Measurements from ENCODE around the gene MAST1.
"Not testable (repeated sequence)": the region's sequence is repeated elsewhere in the genome, so short reads cannot be mapped to it uniquely, and the experiment has no call there.

Gene MAST1

DNA sequence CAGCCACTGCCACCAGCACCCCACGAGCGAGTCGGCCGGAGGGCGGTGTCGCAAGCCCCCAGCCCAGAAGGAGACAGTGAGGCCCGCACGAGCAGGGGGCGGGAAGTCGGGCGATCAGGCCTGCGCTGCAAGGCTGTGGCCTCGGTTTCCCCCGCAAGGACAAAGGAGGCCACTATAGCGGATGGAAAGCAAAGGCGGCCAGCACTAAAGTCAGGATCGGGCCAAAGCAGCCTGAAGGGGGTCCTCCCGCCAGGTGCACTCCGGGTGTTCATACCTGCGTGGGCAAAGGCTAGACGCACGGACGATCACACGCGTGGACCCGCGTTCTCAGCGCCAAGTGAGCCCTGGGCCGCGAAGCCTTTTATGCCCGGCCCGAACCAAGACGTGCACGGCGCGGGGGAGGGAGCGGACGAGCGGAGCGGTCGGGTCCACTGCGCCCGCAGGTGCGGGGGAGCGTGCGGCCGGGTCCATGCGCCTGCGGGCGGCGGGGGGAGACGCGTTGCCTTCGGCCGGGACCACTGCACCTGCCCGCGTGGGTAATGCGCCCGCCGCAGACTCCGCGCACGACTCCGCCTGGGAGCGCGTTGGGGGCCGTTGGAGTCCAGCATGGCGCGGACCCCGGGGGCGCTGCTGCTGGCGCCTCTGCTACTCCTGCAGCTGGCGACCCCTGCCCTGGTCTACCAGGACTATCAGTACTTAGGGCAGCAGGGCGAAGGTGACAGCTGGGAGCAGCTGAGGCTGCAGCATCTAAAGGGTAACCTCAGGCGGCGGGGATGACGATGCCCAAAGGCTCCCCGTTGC is 36.6 kb upstream of the MAST1 start, which contains the start of the genes PRDX2 and THSD8:
PRDX2 (minus strand) TSS at position 335 of the 801 bp plus-strand sequence. CDS start 539 bp downstream, outside the sequence.
THSD8 (plus strand) TSS at position 604 of the 801 bp plus-strand sequence; CDS start at position 607, 3 bp downstream.
- peak; percentile 83 for DNase-seq

DNA sequence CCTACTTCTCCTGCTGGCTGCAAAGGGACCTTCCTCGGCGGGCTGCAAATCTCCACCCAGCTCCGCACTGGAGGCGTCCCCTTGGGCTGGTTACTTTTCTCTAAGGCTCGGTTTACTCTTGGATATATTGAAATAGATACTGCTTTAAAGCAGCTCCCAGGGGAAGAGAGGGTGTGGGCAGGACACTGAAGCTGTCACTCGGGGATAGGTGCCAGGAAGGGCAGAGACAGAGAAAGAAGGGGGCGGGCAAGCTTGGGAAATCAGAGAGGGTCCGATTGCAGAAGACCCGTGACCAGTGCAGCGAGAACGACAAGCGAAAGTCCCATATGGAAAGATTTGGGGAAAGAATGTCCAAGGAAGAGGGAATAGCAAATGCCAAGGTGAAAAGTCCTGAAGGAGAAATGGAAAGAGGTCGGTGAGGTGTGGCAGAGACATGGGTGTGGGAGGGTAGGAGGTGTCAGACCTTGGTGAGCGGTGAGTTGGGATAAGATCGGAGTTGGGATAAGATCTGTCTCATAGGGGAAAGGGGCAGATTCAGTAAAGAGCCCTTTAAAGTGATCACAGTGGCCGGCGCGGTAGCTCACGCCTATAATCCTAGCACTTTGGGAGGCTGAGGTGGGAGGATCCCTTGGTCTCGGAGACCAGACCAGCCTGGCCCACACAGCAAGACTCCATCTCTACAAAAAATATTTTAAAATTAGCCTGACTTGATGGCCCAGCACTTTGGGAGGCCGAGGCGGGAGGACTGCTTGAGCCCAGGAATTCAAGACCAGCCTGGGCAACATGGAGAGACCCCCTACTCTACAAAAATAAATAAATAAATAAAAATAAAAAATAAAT is 35.8 kb upstream of the MAST1 start:
- DNase-seq = no peak

DNA sequence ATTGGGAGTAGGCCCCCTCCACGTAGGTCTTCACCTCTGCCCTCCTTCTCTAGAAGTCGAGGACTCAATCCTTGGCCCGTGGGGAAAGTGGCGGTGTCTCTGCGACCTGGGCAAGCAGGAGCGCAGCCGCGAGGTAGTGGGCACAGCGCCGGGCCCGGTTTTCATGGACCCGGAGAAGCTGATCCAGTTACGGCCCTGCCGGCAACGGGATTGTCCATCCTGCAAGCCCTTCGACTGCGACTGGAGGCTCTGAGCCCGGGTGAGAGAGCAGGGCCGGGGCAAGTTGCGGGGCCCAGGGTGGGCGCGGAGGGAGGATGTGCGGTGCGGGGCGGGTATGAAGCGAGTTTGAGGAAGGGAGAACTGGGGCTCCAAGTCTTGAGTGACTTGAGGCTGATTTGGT is 34.3 kb upstream of the MAST1 start:
- DNase-seq = no peak

DNA sequence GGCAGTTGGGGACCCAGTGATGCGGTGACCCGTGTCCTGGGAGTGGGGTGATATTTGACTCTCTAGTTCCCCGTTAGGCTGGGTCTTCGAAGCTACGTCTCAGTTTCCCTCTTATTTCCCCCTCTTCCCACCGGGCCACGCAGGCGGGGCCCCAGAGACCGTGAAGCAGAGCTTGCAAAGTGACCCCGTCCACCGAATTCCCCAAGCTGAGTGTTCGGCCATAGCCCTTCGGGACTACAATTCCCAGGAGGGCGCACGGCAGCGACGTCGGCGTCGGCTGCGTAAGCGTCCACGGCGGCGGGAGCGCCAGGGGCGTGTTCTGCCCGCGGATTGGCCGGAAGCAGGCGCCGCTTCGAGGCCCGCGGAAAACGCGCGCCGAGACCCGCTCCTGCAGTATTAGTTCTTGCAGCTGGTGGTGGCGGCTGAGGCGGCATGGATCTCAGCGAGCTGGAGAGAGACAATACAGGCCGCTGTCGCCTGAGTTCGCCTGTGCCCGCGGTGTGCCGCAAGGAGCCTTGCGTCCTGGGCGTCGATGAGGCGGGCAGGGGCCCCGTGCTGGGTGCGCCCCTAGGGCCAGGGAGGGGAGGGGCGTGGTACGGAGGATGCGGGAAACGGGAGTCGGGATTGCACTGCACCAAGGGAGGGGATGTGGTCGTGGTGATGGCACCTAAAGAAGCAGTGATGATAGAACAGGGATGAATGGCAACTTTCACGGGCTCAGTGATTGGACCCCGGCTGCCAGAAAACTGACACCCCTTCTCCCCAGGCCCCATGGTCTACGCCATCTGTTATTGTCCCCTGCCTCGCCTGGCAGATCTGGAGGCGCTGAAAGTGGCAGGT is 31.9 kb upstream of the MAST1 start, which contains the start of gene RNASEH2A:
RNASEH2A (plus strand) TSS at position 343 of the 840 bp plus-strand sequence; CDS start at position 433, 90 bp downstream.
- DNase-seq = peak; percentile 88

DNA sequence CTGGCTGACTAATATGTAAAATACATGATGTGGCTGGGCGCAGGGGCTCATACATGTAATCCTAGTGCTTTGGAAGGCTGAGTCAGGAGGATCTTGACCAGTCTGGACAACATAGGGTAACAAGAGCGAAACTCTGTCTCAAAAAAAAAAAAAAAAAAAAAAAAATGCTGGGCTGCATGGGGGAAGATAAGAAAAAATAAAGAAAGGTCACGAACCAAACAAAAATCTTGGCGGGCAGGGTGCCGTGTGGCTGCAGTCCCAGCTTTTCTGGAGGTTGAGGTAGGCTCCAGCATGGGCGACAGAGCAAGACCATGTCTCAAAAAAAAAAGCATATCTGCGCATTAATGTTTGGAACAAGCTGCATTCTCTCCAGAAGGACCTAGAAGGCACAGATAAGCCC is 23.2 kb upstream of the MAST1 start:
- no peak for DNase-seq

DNA sequence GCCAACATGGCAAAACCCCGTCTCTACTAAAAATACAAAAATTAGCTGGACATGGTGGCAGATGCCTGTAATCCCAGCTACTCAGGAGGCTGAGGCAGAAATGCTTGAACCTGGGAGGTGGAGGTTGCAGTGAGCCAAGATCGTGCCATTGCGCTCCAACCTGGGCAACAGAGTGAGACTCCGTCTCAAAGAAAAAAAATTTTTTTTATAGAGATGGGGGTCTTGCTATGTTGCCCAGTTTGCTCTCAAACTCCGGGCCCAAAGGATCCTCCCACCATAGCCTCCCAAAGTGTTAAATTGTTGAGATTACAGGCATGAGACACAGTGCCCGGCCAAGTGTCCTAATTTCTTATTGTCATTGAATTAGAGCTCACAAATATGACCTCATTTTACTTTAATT is 21.1 kb upstream of the MAST1 start:
- DNase-seq = not testable (repeated sequence)

DNA sequence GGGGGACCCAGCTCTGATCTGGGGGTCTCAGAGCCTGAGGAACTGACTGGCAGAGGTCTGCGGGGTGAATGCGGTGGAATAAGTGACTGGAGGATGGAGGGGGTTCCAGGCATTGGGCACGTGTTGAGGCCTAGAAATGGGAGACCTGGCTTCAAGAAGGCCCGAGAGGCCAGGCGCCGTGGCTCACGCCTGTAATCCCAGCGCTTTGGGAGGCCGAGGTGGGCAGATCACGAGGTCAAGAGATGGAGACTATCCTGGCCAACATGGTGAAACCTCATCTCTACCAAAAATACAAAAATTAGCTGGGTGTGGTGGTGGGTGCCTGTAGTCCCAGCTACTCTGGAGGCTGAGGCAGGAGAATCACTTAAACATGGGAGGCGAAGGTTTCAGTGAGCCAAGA is 20.5 kb upstream of the MAST1 start:
- DNase-seq = not testable (repeated sequence)

DNA sequence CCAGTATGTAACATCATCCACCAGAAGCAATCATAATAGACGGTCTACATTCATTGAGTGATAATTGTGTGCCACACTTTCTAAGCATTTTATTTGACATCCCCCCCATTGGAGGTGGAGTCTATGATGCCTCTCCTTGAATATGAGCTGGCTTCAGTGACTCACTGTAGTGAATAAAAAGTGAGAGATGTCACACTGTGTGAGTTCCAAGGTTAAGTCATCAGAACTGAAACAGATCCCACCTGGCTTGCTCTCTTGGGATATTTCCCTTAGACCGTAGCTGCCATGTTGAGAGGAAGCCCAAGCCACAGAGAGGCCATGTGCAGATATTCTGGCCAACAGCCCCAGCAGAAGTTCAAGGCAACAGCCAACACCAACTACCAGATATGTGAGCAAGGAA is 16.6 kb upstream of the MAST1 start:
- DNase-seq = no peak

DNA sequence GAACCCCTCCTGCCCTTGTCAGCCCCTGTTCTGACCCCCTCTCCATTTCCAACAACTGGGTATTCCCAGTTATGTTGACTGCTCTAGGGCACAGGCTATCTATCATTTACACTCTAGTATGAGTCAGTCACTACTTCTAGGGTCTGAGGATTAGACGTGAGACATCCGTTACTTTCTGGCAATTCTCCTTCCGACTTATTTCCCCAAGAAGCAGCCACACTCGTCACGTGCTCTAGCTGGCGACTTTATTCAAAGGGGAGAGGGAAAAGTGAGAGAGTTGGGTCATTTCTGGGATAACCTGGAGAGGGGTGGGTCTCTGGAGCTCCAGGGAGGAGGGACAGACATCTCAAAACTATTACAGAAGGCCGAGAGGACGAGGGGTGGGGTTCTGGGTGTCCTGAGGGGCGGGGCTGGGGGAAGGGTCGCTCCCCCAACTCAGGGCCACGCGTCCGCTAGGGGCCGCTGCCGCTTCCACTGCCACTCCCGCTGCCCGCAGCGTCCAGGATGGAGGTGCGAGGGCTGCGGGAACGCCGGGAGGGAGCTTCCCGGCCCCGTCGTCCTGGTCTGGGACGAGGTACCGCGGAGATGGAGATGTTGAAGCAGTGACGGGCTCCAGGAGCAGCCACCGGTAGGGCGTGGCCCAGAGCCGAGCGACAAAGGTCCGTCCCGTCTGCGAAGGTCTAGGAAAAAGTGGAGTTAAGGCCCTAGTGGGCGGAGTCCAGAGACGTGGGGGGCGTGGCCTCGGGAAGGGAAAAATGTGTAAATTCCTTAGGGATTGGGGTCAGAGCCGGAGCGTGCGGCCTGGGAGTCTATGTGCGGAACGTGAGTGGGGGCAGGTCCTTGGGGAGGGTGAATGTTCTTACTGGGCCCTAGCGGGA is 12.8 kb upstream of the MAST1 start:
- DNase-seq = no peak

DNA sequence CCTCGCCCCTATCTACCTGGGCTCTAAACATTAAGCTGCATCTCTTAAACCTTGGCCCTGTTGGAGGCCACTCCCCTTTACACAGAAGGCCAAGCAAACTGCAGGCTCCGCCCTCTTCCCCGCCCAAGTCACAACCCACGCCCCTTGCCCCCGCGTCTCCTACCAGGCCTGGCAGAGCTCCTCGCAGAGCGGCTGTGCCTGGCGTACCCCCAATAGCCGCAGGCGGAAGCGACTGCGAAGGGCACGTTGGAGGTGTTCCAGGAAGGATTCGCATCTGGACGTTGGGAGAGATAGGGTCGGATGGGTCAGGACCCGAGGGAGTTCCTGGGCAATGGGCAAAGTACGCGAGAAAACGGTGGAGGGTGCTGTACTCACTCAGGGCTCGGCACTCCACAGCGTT is 9.8 kb upstream of the MAST1 start:
- DNase-seq = peak; percentile 23

DNA sequence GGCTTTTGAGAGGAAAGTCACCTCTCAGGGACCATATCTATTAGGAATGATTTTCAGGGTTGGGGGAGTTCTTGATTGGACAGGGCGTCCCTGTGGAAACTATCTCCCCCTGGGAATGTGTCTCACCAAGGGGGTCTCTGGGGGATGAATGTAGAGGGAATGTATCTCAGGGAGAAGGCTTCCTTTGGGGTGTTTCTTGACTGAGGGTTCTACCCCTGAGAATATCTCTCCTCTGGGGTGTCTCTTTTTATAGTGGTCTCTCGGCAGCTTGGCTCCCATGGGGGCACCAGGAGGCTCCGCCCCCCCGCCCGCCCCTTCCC is 4.9 kb upstream of the MAST1 start:
- DNase-seq = no peak

DNA sequence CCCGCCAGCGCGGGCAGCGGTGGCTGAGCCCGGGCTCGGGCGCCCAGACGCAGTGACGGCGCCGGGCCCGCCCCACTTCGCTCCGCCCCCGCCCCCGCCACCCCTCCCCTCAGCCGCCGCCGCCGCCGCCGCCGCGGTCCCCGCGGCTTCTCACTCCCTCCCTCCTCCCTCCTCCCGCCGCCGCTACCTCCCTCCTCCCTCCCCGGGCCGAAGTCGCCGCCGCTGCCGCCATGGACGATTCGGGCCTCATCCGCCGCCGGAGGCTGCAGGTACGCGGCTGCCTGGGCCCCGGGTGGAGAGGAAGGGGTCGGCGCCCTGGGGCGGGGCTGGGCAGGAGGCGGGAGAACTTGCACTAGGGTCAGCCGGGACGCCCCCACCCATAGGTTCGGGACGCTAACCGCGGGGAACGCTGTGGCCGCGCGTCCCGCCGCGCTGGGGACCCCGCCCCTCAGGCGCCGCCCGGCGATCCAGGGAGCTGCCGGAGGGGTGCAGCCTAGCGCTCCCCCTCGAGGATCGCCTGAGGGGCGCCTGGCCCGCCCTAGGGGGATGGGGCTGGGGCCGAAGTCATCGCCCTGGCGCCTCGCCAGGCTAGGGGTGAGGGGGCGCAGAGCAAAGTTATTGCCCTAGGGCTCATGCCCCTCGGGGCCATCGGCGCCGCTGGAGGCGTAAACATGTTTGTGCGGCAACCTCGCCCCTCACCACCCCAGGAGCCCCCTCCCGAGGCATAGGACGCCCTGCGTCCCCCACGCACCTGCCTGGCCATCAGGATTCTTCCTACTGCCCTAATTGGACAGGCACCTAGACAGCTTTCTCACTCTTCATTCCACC is 4.4 kb upstream of the MAST1 start:
- DNase-seq = peak; percentile 65

DNA sequence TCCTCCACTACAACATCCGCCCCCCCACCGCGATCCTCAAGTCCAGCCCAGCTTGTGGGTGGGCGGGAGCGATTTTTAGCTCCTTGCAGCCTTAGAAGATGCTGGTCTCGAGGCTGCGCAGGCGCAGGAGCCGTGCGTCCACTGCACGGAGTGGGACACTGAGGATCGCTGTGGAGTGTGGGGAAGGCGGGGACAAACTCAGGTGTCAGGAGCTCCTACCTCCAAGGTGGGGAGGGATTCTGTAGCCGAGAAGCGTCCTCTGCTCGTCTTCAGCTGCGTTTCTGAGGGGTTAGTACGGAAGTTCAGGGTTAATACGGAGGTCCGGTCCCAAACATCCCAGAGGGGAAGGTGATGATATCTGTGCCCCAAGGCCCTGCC is 3.8 kb upstream of the MAST1 start, which contains the start of gene RTBDN:
RTBDN (minus strand) TSS at position 14 of the 378 bp plus-strand sequence. CDS start 4,600 bp downstream, outside the sequence.
- DNase-seq = no peak

DNA sequence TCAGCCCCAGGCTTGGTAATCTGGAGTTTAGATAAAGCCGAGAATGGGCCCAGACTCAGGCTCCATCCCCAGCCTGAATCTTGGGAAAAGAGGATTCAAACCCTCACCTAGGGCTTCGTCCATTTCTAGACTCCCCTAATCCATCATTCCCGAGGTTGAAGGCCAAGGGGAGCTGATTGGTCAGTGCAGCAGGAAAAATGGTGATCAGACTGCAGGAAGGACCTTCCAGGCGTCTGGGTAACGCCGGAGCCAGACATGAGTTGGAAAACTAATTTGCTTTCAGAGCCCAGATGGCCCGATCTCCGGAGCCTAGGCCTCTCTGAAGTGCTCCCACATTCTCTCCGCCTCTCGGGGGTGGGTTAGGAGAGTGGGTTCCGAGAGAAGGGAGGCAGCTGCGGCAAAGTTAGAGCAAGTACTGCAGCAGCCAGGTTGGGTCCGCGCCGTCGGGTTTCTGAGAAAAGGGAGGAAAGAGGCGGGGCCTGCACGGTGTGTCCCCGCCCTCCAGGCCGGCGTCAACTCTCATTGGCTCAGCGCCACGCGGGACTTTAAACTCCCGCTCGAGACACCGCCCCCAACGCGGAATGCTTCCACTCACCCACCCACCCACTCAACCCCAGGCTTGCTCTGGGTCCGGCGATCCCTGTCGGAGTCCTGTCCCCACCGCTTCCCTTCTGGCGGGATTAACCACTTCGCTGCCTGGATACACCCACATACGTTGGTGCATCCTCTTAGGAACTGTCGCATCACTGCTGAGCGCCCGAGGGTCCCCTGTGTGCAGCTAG is 3.1 kb upstream of the MAST1 start:
- DNase-seq = no peak

DNA sequence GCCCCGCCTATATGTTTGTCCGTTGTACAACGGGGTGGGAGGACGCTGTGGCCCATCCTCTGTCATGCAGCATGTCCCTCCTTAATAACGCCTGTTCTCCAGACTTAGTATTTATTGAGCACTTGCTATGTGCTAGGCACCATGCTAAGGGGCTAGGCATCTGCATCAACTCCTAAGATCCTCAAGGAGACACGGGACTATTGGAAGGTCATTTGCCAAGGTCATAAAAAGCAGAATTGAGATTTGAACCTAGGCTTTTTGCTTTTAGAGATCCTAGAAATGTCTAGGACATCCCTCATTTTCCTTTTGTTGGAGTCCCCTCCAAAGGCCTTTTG is 1.8 kb upstream of the MAST1 start:
- no peak for DNase-seq

DNA sequence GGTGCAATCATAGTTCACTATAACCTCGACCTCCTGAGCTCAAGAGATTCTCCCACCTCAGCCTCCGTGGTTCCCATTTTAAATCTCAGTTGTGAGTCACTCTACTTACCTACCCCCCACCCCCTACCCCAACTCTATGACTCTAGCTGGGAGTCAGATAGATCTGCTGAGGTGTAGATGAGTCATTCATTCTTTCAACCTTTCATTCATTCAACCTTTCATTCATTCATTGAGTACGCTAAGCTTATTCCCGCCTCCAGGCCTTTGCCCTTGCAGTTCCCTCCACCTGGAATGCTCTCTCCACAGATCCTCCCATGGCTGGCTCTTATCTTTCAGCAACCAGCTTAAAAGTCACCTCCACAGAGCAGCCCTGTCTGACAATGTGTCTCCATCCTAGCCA is 1.1 kb upstream of the MAST1 start:
- DNase-seq = no peak

DNA sequence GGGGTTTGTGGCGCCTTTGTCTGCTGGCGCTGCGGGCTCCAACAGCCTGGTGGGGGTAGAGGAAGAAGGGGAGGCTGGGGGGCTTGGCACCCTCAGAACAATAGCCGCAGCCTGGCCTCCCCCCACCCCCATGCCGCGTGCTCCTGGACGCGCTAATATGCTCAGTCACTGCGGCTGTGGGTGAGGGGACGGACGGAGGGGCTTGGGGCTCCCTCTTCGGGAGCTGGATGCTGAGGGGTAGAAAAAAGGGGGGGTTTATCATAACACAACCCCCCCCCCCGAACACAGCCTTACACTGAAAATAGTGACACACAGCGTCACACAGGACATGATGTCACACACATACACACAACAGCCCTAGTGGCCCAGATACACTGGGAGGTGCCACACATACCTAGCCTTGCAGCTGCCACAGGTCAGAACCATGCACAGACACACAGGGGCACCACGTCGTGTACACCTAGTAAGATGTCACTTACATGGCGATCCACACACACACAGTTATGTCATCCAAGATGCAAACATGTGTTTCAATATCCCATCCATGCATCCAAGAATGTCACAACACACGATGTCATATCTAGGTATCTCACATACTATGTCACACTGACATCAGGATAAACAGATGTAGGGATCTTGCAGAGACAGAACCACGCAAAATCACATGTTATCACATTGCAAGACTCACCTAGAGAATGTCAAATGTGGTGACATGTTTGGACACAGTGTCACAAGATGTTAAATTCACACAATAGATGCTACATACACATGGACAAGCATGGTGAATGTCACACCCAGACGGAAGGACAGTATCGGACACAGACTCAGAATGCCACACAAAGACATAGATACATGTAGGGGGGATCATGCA is 806 bp downstream of the MAST1 start:
- DNase-seq = peak; percentile 38

DNA sequence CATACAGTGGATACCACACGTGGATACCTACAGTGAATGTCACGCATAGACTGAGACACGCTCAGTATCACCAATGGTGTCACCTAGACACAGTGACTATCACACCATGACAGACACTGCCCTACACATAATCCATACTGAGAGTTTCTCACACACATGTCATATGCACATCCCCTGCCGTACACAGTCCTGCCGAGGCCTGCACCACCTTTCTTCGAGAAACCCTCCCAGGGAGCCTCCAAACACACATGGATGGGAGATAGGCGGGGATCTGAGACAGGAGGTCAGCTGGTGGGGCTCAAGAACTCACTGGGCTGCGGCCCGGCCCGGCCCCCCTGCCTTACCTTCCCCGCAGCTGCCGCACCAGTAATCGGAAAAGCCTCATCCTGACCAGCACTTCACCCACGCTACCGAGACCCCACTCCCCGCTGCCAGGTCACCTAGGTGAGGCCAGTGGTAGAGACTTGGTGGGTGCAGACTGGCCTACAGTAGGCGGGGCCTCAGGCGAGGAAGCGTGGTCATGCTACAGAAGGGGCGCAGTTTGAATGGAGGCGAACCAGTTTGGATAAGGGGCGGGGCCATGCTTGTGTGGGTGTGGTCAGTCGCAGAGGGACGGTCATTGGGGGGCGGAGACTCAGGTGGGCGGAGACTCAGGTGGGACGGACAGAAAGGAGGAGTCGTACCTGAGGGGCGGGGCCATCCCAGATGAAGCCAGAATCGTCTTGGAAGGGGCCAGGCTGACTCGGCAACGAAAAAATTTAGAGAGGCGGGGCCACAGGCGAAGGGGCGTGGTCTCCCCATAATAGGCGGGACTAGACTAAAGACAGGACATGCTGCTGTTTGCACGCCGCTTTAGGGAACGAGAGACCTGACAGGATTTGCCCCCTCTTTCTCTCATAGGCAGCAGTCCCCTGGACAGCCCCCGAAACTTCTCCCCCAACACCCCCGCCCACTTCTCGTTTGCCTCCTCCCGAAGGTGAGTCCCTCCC is 2.1 kb downstream of the MAST1 start:
- DNase-seq = peak; percentile 41
